Measurements from ENCODE around the gene HPCAL4. TPM values are rescaled to one million over a fixed set of nuclear protein-coding genes. Genes with fewer than 3 reads are reported as not detected.
A peak's percentile ranks its signal among the peaks of the same experiment; 100 is the strongest.

Gene HPCAL4
- total and polyA plus RNA-seq, 9 of the 15 experiments (the other 6 are each of a cell fraction or from before 2014, with no cell fraction given): 0.01 to 0.04 (median 0.04) TPM; not detected in 4

- TF ChIP-seq RBFOX2 (IDR thresholded peaks at IDR 0.05; ENCODE audit: low read depth, low read length) (peak; percentile 94), CTBP1 (IDR thresholded peaks at IDR 0.05; ENCODE audit: borderline replicate concordance) (peak; percentile 56; the same call in 1 of the 2 replicates), BRD4 (IDR thresholded peaks at IDR 0.05) (no peak), ZBTB7A (IDR thresholded peaks at IDR 0.05; ENCODE audit: borderline replicate concordance, control insufficient read depth, low read depth, low read length) (peak; percentile 87; the same call in 1 of the 2 replicates), ETV1 (tag; conservative IDR thresholded peaks at IDR 0.05; ENCODE audit: low read depth) (peak; percentile 69), MBD2 (IDR thresholded peaks at IDR 0.05; ENCODE audit: borderline replicate concordance, low read depth) (peak; percentile 71; the same call in 1 of the 2 replicates), BMI1 (IDR thresholded peaks at IDR 0.05; ENCODE audit: low read length) (no peak), U2AF1 (optimal IDR thresholded peaks at IDR 0.05; ENCODE audit: low read depth, low read length) (no peak), ADNP (tag; IDR thresholded peaks at IDR 0.05) (0 out of 2 replicates have a peak, but pooled peaks have one; percentile 36), ZNF449 (CRISPR knock-in tag; IDR thresholded peaks at IDR 0.05) (no peak), TAF9B (IDR thresholded peaks at IDR 0.05; ENCODE audit: partially characterized antibody) (peak; percentile 89), SP1 (CRISPR knock-in tag; IDR thresholded peaks at IDR 0.05) (peak; percentile 65), ZSCAN29 (IDR thresholded peaks at IDR 0.05) (0 out of 2 replicates have a peak, but pooled peaks have one; percentile 14), TEAD4 (IDR thresholded peaks at IDR 0.05; ENCODE audit: low read length) (no peak), TEAD4 (CRISPR knock-in tag; IDR thresholded peaks at IDR 0.05; ENCODE audit: borderline replicate concordance) (no peak)
Observed at GRCh38 chr1:39738622-39739366, 47.6 kb upstream of the HPCAL4 start, which contains the start of gene PPIE (continued).
